Measurements from ENCODE around the gene AKT3.
A peak's percentile ranks its signal among the peaks of the same experiment; 100 is the strongest.

Gene AKT3

DNA sequence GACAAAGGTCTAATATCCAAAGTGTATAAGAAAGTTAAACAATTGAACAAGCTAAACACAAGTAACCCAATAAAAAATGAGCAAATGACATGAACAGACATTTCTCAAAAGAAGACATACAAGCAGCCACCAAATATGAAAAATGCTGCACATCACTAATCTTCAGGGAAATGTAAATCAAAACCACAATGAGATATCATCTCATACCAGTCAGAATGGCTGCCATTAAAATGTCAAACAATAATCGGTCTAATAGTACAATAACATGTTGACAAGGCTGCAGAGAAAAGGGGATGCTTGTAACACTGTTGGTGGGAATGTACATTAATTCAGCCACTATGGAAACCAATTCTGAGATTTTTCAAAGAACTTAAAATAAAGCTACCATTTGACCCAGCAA lies 264.1 kb downstream of the AKT3 start:
- Histone ChIP-seq H3K9me3 (ENCODE audit: insufficient read depth, low read depth, low read length) (no peaks in the 10 kb centered on the region), H4K12ac (ENCODE audit: low read depth, low read length) (no peak overlapping the region), H2BK120ac (ENCODE audit: insufficient read depth, low read length, poor library complexity) (no peak overlapping the region), H3K14ac (ENCODE audit: low read length) (no peak overlapping the region), H4K91ac (ENCODE audit: low read depth, low read length) (no peak overlapping the region), H3K18ac (ENCODE audit: low read length) (no peak overlapping the region), H3K27me3 (ENCODE audit: insufficient read depth, low read length) (no peaks in the 10 kb centered on the region), H2AK5ac (ENCODE audit: low read length) (no peak overlapping the region), H3K79me2 (ENCODE audit: control insufficient read depth, insufficient read depth, low read length, poor library complexity) (no peaks in the 10 kb centered on the region), H2BK5ac (ENCODE audit: low read depth, low read length, poor library complexity) (no peak overlapping the region), H4K8ac (ENCODE audit: low read depth, low read length) (no peak overlapping the region), H3K4ac (ENCODE audit: low read depth, low read length) (no peak overlapping the region), H2AFZ (ENCODE audit: insufficient read depth, low read length, poor library complexity) (no peak overlapping the region), H3K4me2 (ENCODE audit: low read length) (no peak overlapping the region), H3K4me3 (ENCODE audit: low read depth, low read length) (no peak overlapping the region), H3K27ac (ENCODE audit: low read depth, low read length) (no peak overlapping the region), H3K23ac (ENCODE audit: low read length) (no peak overlapping the region), H2BK12ac (ENCODE audit: low read length) (no peak overlapping the region), H3K9ac (ENCODE audit: low read length) (no peak overlapping the region), H3K79me1 (ENCODE audit: low read length) (no peaks in the 10 kb centered on the region), H3K36me3 (ENCODE audit: control insufficient read depth in 1 of 2, insufficient read depth in 2 of 2, low read length in 2 of 2) (no peaks in the 10 kb centered on the region), H3K4me1 (ENCODE audit: control insufficient read depth in 1 of 2, insufficient read depth in 2 of 2, low read length in 2 of 2) (no peaks in the 10 kb centered on the region)
- WGBS (ENCODE audit: extremely low coverage, insufficient coverage, insufficient read length), result no CpG with 5 or more reads among the region's 1 CpG
- no peak for DNase-seq

DNA sequence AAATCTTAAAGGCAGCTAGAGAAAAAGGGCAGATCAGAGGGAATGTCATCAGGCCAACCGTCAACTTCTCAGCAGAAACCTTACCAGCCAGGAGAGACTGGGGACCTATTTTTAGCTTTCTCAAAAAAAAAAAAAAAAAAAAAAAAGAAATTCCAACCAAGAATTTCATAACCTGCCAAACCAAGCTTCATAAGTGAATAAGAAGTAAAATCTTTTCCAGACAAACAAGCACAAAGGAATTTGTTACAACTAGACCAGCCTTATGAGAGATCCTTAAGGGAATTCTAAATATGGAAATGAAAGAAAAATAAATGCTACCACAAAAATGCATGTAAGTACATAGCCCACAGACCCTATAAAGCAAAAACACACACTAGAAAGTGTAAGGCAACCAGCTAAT lies 267.7 kb downstream of the AKT3 start:
- H2BK12ac ChIP-seq (ENCODE audit: low read length), result no peak overlapping the region
- H3K27ac ChIP-seq (ENCODE audit: low read depth, low read length), result no peak overlapping the region
- peaks cover 0 to 7% of the 10 kb centered on the region in 2 experiments for H3K4me1 ChIP-seq (ENCODE audit: control insufficient read depth in 1 of 2, insufficient read depth in 2 of 2, low read length in 2 of 2)
- no peak overlapping the region for H2AFZ ChIP-seq (ENCODE audit: insufficient read depth, low read length, poor library complexity)
- H3K4me2 ChIP-seq (ENCODE audit: low read length), result no peak overlapping the region
- H3K4me3 ChIP-seq (ENCODE audit: low read depth, low read length), result no peak overlapping the region
- no peak overlapping the region for H3K4ac ChIP-seq (ENCODE audit: low read depth, low read length)
- H4K12ac ChIP-seq (ENCODE audit: low read depth, low read length), result no peak overlapping the region
- no peak overlapping the region for H2BK5ac ChIP-seq (ENCODE audit: low read depth, low read length, poor library complexity)
- H3K79me2 ChIP-seq (ENCODE audit: control insufficient read depth, insufficient read depth, low read length, poor library complexity), result no peaks in the 10 kb centered on the region
- H3K18ac ChIP-seq (ENCODE audit: low read length), result no peak overlapping the region
- no peak overlapping the region for H3K14ac ChIP-seq (ENCODE audit: low read length)
- no peaks in the 10 kb centered on the region for H3K79me1 ChIP-seq (ENCODE audit: low read length)
- H3K9ac ChIP-seq (ENCODE audit: low read length), result no peak overlapping the region
- WGBS (ENCODE audit: extremely low coverage, insufficient coverage, insufficient read length), result no CpG with 5 or more reads among the region's 1 CpG
- no peaks in the 10 kb centered on the region for H3K27me3 ChIP-seq (ENCODE audit: insufficient read depth, low read length)
- H2AK5ac ChIP-seq (ENCODE audit: low read length), result no peak overlapping the region
- H3K23ac ChIP-seq (ENCODE audit: low read length), result no peak overlapping the region
- H2BK120ac ChIP-seq (ENCODE audit: insufficient read depth, low read length, poor library complexity), result no peak overlapping the region
- peak in 1 of 2 donors; percentile 66 for DNase-seq
- no peaks in the 10 kb centered on the region for H3K36me3 ChIP-seq (ENCODE audit: control insufficient read depth in 1 of 2, insufficient read depth in 2 of 2, low read length in 2 of 2)
- H4K8ac ChIP-seq (ENCODE audit: low read depth, low read length), result no peak overlapping the region
- H4K91ac ChIP-seq (ENCODE audit: low read depth, low read length), result no peak overlapping the region
- no peaks in the 10 kb centered on the region for H3K9me3 ChIP-seq (ENCODE audit: insufficient read depth, low read depth, low read length)

DNA sequence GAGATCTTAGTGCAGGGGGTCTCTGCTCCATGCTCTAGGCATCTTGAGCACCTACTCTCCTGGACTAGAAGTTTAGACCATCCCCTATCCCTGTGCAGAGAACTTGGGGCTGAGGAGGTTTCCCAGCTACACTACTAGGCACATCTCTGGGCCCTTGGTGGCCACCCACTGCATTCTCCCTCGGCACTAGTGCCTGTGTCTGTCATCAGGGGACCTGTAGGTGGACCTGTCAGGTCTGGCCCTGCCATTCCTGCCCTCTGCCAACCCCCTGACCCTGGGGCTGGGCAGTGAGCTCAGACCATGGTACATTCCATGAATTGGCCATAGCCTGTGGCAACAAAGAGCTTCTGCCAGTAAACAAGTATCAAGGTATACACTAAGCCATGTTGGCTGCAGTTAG lies 269.1 kb downstream of the AKT3 start:
- Histone ChIP-seq H3K23ac (ENCODE audit: low read length) (no peak overlapping the region), H3K4me3 (ENCODE audit: low read depth, low read length) (no peak overlapping the region), H4K8ac (ENCODE audit: low read depth, low read length) (no peak overlapping the region), H2BK12ac (ENCODE audit: low read length) (no peak overlapping the region), H4K12ac (ENCODE audit: low read depth, low read length) (no peak overlapping the region), H3K4me2 (ENCODE audit: low read length) (no peak overlapping the region), H2AK5ac (ENCODE audit: low read length) (no peak overlapping the region), H3K27ac (ENCODE audit: low read depth, low read length) (no peak overlapping the region), H3K18ac (ENCODE audit: low read length) (no peak overlapping the region), H3K9ac (ENCODE audit: low read length) (no peak overlapping the region), H3K9me3 (ENCODE audit: insufficient read depth, low read depth, low read length) (no peaks in the 10 kb centered on the region), H2BK5ac (ENCODE audit: low read depth, low read length, poor library complexity) (no peak overlapping the region), H4K91ac (ENCODE audit: low read depth, low read length) (peak overlapping the region; percentile 16), H3K27me3 (ENCODE audit: insufficient read depth, low read length) (no peaks in the 10 kb centered on the region), H3K79me1 (ENCODE audit: low read length) (no peaks in the 10 kb centered on the region), H2AFZ (ENCODE audit: insufficient read depth, low read length, poor library complexity) (no peak overlapping the region), H3K36me3 (ENCODE audit: control insufficient read depth in 1 of 2, insufficient read depth in 2 of 2, low read length in 2 of 2) (no peaks in the 10 kb centered on the region), H3K4me1 (ENCODE audit: control insufficient read depth in 1 of 2, insufficient read depth in 2 of 2, low read length in 2 of 2) (peaks cover 0 to 7% of the 10 kb centered on the region in 2 experiments), H3K14ac (ENCODE audit: low read length) (no peak overlapping the region), H3K4ac (ENCODE audit: low read depth, low read length) (no peak overlapping the region), H2BK120ac (ENCODE audit: insufficient read depth, low read length, poor library complexity) (no peak overlapping the region), H3K79me2 (ENCODE audit: control insufficient read depth, insufficient read depth, low read length, poor library complexity) (no peaks in the 10 kb centered on the region)
- no peak for DNase-seq
- no CpG with 5 or more reads among the region's 1 CpG for WGBS (ENCODE audit: extremely low coverage, insufficient coverage, insufficient read length)

DNA sequence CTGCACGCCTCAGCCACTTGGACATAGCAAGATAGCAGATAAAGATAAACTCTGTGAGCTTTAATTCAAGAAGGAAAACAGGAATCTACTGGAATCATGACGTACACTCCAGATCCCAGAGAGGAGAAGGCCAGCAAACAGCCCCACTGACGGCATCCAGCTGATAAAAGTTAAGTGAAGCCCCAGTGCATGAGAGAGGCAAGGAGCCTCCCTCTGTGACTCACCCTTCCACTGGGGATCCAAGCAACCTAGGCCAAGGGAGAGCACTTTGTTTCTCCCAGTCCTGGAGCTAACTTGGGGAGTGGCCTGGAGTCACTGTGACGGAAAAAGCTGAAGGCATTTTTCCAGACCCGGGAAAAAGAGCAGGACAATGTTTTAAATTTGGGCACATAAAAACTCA lies 270.0 kb downstream of the AKT3 start:
- H3K4me1 ChIP-seq (ENCODE audit: control insufficient read depth in 1 of 2, insufficient read depth in 2 of 2, low read length in 2 of 2), result peaks cover 0 to 7% of the 10 kb centered on the region in 2 experiments
- no peak overlapping the region for H4K12ac ChIP-seq (ENCODE audit: low read depth, low read length)
- no peak overlapping the region for H3K9ac ChIP-seq (ENCODE audit: low read length)
- no CpG with 5 or more reads among the region's 5 CpGs for WGBS (ENCODE audit: extremely low coverage, insufficient coverage, insufficient read length)
- H3K9me3 ChIP-seq (ENCODE audit: insufficient read depth, low read depth, low read length), result no peaks in the 10 kb centered on the region
- H4K91ac ChIP-seq (ENCODE audit: low read depth, low read length), result no peak overlapping the region
- no peak overlapping the region for H2BK120ac ChIP-seq (ENCODE audit: insufficient read depth, low read length, poor library complexity)
- H2AK5ac ChIP-seq (ENCODE audit: low read length), result no peak overlapping the region
- H3K4ac ChIP-seq (ENCODE audit: low read depth, low read length), result no peak overlapping the region
- no peak overlapping the region for H2BK12ac ChIP-seq (ENCODE audit: low read length)
- no peaks in the 10 kb centered on the region for H3K79me1 ChIP-seq (ENCODE audit: low read length)
- H3K36me3 ChIP-seq (ENCODE audit: control insufficient read depth in 1 of 2, insufficient read depth in 2 of 2, low read length in 2 of 2), result no peaks in the 10 kb centered on the region
- no peak overlapping the region for H3K27ac ChIP-seq (ENCODE audit: low read depth, low read length)
- H2AFZ ChIP-seq (ENCODE audit: insufficient read depth, low read length, poor library complexity), result no peak overlapping the region
- H3K23ac ChIP-seq (ENCODE audit: low read length), result no peak overlapping the region
- H3K79me2 ChIP-seq (ENCODE audit: control insufficient read depth, insufficient read depth, low read length, poor library complexity), result no peaks in the 10 kb centered on the region
- no peak for DNase-seq
- no peak overlapping the region for H3K18ac ChIP-seq (ENCODE audit: low read length)
- no peak overlapping the region for H3K4me2 ChIP-seq (ENCODE audit: low read length)
- H4K8ac ChIP-seq (ENCODE audit: low read depth, low read length), result no peak overlapping the region
- H3K14ac ChIP-seq (ENCODE audit: low read length), result no peak overlapping the region
- H3K27me3 ChIP-seq (ENCODE audit: insufficient read depth, low read length), result no peaks in the 10 kb centered on the region
- no peak overlapping the region for H2BK5ac ChIP-seq (ENCODE audit: low read depth, low read length, poor library complexity)
- H3K4me3 ChIP-seq (ENCODE audit: low read depth, low read length), result no peak overlapping the region
